Left hindlimb (tissue), 1 donor: ENCODE data around the gene CRIP1.

ENCODE experiments used
- DNase-seq: peaks from one replicate; pipeline ENCODE4 v3.0.0-alpha.2; 2018

The CRIP1 gene

DNA sequence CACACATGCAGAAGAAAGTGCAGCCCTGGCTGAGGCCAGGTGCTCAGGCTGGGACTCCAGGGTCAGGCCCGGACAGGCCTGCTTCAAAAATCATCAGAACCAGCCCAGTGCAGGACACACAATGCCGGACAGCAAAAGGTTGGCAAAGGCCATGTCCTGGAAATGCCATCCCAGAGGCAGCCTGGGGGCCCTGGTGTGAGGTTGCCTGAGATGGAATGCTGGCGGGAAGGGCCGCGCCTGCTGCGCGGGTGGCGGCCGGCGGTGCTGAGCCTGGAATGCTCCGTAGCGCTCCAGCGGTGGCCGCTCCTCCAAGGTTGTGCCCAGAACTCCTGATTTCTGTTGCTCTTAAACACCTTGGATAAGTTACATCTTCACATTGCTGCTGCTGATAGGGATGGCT, 33.7 kb upstream of the CRIP1 start:
- DNase-seq = no peak

DNA sequence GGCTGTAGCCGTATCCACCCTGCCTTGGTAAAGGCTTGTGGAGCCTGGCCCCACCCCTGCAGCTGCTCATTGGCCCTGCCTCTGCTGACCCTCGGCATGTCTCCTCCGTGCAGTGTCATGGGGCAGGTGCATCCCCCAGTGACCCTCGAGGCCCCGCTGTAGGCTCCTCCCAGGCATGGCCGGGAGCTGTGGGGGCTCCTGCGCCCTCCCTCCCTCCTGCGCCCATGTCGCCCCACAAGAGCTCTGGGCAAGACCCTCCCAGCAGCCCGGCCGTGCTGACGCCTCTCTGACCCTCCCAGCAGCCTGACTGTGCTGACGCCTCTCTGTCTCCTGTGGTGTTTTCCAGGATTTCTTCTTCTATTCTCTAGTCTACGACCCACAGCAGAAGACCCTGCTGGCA, 32.8 kb upstream of the CRIP1 start:
- no peak for DNase-seq

GRCh38 chr14:105455086-105455640, 31.5 kb upstream of the CRIP1 start:
- DNase-seq = no peak

- DNase-seq = no peak
These were observed 30.7 kb upstream of the CRIP1 start for GRCh38 chr14:105455766-105456660.

- no peak for DNase-seq
These were observed 29.7 kb upstream of the CRIP1 start for GRCh38 chr14:105456736-105457617.

DNA sequence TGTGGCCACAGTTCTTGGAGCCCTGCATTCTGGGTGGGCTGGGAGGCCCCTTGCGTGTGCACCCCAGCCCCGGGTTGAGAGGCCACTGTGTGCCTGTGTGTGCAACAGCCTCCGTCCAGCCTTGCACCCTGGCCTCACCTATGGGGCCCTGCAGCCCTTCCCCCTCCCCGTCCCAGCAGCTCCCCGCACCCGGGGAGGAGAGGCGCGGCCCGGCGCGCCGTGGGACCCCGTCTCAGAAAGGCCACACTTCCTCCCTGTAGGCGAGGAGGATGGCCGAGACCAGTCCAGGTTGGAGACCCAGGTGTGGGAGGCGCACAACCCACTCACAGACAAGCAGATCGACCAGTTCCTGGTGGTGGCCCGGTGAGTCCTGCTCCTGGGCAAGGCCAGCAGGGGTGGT, 28.7 kb upstream of the CRIP1 start:
- DNase-seq = no peak

GRCh38 chr14:105458571-105458970, 28.1 kb upstream of the CRIP1 start:
- DNase-seq = no peak

- DNase-seq = no peak
These were observed 26.6 kb upstream of the CRIP1 start for GRCh38 chr14:105460116-105460515.

- no peak for DNase-seq
These were observed 26.1 kb upstream of the CRIP1 start for GRCh38 chr14:105460616-105461015.

DNA sequence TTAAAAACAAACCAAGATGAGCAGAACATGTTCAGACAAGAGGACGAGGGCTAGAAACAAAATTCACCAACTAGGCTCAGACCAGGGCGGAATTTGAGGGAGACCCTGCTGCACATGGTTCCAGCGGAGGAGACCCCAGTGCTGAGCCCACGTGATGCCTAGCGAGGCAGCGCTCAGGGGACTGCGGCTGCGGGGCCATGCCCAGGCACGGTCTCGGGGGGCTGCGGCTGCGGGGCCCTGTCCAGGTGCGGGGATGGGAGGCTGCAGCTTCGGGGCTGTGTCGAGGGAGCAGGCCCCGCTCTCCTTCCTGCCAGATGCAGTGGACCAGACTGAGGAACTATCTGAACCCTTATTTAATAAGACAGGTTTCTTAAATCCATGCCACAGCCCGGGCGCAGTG, 24.8 kb upstream of the CRIP1 start:
- DNase-seq = no peak

- DNase-seq = no peak
These were observed 22.2 kb upstream of the CRIP1 start for GRCh38 chr14:105464501-105464900.

DNA sequence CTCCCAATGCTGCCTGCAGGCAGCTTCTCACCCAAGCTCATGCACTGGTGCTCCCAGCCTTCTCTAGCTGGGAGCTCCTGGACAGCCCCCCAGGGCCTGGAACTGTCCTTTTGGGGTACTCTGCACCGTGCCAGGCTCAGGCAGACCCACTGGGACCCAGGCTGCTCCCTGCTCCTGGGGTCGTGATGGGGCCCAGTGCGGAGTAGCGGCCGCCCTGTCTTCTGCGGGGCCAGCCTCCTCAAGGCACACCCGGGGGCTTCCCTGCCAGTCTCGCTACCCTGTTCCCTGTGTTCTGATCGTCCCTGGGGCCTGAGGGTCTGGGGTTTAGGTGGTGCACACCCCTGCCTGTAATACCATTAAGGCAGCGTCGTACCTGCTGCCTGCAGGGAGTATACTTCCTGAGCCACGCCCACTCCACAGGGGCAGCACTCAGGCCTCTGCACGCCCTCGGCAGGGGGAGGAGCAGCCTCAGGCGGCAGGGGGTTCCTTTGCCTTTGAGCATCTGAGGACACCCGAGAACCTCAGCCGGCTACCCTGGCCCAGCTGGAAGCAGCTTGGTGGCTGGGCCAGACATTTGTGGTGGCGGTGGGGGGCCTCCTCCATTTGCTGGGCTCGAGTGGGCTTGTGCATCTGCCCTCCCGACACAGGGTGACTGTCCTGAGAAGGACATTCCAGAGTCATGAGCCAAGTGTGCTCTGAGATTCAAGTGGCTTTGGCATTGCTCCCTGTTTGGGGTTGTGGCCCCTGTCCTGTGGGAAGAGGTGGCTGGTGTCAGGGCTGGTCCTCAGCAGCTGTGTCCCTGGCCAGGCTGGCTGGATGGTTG, 21.3 kb upstream of the CRIP1 start:
- no peak for DNase-seq

DNA sequence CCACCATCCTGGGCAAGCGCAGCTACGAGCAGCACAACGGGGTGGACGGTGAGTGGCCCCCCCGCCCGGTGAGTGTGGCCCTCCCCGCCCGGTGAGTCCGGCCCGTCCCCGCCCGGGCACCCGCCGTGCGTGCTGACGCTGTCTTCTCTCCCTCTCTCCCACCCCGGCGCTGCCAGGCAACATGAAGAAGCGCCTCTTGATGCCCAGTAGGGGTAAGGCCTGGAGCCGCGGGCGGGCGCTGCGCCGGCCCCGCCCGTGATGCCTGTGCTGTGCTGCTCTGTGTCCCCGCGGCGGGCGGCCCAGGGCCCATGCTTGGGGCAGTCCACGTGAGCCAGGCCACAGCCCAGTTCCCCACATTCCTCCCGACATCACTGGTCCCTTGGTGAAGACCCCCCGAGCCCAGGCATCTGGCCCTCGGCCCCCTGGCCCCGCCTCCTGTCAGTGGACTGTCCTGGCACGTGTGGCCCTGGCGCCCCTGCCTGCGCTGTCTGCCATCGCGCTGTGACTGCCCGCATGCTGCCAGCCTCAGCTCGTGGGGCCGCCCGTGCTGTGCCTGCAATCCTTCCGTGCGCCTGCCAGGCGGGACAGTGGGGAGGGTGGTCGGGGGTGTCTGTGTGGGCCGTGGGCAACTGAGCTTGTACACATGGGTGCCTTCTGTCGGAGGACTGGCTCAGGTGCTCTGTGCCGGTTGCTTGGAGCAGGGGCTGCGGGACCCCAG, 20.0 kb upstream of the CRIP1 start:
- no peak for DNase-seq

DNA sequence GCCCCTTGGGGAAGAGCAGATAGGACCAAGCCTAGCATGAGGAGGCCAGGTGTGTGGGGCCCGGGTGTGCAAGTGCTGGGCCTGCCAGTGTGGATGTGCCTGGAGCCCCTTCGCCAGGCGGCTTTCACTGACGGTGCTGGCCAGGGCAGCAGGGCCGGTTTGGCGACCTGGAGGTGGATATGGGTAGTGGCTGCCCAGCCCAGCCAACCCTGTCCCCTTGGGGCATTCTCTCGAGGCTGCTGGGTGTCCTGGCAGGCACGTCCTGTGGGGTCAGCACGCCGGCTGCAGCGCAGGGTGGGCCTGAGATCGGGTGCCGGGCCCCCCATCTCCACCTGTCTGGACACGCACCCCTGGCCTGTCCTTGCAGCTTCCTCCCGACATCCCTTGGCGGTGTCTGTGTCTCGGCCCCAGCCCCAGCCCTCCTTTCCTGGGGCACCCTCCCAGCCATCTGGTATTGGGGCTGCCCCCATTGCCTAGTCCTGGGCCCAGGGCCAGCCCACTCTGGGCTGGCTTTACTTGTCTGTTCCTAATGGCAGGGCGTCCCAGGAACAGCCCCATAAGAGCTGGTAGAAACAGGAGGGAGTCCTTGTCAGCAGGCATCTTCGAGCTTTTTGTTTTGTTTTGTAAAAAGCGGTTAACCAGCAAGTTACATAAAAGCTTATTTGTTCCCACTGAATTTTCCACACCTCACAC, 19.3 kb upstream of the CRIP1 start:
- no peak for DNase-seq

GRCh38 chr14:105467942-105468471, 18.7 kb upstream of the CRIP1 start:
- DNase-seq = no peak

DNA sequence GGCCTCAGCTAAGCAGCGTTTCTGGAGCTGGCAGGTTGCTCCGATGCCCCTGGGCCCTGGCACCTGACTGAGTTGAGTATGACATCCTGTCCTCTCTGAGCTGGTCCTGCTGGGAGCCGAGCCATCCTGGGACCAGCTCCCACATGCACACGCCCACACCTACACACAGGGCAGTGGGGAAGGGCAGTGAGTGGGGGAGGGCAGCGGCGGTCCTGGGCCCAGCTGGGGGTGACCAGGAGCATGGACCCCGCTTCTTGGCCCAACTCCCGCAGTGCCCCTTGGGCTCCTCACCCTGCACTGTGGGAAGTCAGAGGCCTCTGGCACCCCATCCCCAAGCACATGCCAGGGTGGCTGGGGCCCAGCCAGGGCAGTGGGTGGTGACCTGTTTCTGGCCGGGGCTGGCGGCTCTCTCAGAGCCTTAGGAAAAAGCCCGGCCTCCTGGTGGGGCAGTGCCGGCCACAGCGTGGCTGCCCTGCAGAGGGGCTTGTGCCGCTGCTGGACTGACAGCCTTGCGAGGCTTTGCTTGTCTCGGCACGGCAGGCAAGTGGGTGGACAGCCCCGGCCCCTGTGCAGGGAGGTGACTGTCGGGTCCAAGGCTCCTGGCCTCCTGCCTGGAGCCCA, 18.0 kb upstream of the CRIP1 start:
- DNase-seq = no peak

DNA sequence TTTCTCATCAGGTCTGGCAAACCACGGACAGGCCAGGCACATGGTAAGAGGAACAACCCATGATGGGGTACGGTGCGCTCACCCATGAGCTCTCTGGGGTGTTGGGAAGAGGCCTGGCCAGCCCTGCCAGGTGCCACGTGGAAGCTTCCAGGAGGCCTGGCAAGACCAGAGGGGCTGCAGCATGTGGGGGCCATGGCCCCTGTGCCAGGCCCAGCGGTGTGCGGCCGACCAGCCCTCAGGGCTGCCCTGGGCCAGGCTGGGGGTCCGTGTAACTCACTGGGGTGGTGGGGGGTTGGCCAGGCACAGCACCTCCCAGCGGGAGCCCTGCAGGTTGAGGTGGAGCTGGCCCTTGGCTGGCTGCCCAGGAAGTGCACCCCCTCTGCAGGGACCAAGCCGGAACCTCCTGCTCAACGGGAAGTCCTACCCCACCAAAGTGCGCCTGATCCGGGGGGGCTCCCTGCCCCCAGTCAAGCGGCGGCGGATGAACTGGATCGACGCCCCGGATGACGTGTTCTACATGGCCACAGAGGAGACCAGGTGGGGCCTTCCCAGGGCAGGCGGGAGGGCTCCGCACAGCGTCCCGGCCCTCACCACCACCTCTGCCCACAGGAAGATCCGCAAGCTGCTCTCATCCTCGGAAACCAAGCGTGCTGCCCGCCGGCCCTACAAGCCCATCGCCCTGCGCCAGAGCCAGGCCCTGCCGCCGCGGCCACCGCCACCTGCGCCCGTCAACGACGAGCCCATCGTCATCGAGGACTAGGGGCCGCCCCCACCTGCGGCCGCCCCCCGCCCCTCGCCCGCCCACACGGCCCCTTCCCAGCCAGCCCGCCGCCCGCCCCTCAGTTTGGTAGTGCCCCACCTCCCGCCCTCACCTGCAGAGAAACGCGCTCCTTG, 17.0 kb upstream of the CRIP1 start:
- DNase-seq = no peak

- no peak for DNase-seq
These were observed 16.1 kb upstream of the CRIP1 start for GRCh38 chr14:105470350-105471296.
